Keratinocyte (primary cell): ENCODE results near the gene CXCR2.

ENCODE experiments used
- EZH2 ChIP-seq: IDR thresholded peaks from one replicate; pipeline ENCODE4 v1.6.1; 2012; ENCODE audit warnings: inconsistent platforms, mild to moderate bottlenecking, low read length, moderate library complexity
- TF ChIP-seq, protein P1 (sequence below), 3 experiments: IDR thresholded peaks in 1 of 3; conservative IDR thresholded peaks in 1 of 3; optimal IDR thresholded peaks in 1 of 3; 2 replicates in 2 of 3; 3 replicates in 1 of 3; pipeline versions ENCODE3 to v1.5.1; 2011; ENCODE audit warnings: low read length in 3 of 3, mild to moderate bottlenecking in 3 of 3, moderate library complexity in 2 of 3, control low read depth in 1 of 3, inconsistent platforms in 1 of 3; ENCODE audit not compliant: insufficient read depth in 2 of 3; ENCODE audit errors: extremely low read depth in 1 of 3

- TF ChIP-seq, protein P1, sequence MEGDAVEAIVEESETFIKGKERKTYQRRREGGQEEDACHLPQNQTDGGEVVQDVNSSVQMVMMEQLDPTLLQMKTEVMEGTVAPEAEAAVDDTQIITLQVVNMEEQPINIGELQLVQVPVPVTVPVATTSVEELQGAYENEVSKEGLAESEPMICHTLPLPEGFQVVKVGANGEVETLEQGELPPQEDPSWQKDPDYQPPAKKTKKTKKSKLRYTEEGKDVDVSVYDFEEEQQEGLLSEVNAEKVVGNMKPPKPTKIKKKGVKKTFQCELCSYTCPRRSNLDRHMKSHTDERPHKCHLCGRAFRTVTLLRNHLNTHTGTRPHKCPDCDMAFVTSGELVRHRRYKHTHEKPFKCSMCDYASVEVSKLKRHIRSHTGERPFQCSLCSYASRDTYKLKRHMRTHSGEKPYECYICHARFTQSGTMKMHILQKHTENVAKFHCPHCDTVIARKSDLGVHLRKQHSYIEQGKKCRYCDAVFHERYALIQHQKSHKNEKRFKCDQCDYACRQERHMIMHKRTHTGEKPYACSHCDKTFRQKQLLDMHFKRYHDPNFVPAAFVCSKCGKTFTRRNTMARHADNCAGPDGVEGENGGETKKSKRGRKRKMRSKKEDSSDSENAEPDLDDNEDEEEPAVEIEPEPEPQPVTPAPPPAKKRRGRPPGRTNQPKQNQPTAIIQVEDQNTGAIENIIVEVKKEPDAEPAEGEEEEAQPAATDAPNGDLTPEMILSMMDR (optimal IDR thresholded peaks at IDR 0.05 in 1 of 3, IDR thresholded peaks at IDR 0.05 in 1 of 3, conservative IDR thresholded peaks at IDR 0.05 in 1 of 3; ENCODE audit: extremely low read depth in 1 of 3, insufficient read depth in 2 of 3, low read length in 3 of 3), result no peak
- TF ChIP-seq EZH2, result no peak
Observed at GRCh38 chr2:218179782-218180181, 54.0 kb downstream of the CXCR2 start.
